ENCODE measurements around the gene PRR19.

Gene PRR19

GRCh38 chr19:42281827-42282762 is 19.8 kb upstream of the PRR19 start:
- peak; percentile 60 for DNase-seq (ENCODE audit: low read depth)
- TF ChIP-seq CTCF (IDR thresholded peaks at IDR 0.05; ENCODE audit: low read length, missing control alignments), result no peak

GRCh38 chr19:42282819-42283187 is 19.1 kb upstream of the PRR19 start:
- DNase-seq (ENCODE audit: low read depth), result no peak
- no peak for TF ChIP-seq CTCF (IDR thresholded peaks at IDR 0.05; ENCODE audit: low read length, missing control alignments)
- no peak overlapping the region for H3K4me3 ChIP-seq (replicated peaks; ENCODE audit: low read depth, low read length)

More at GRCh38 chr19:42281827-42282762, 19.8 kb upstream of the PRR19 start:
- peak overlapping the region; percentile 69 for H3K4me3 ChIP-seq (replicated peaks; ENCODE audit: low read depth, low read length)

- H3K4me3 ChIP-seq (replicated peaks; ENCODE audit: low read depth, low read length), result peak overlapping the region; percentile 43
- DNase-seq (ENCODE audit: low read depth), result peak; percentile 92
- TF ChIP-seq CTCF (IDR thresholded peaks at IDR 0.05; ENCODE audit: low read length, missing control alignments), result no peak
These were observed 18.5 kb upstream of the PRR19 start for GRCh38 chr19:42283188-42284065.

GRCh38 chr19:42284066-42284501 is 17.8 kb upstream of the PRR19 start:
- peak; percentile 81 for DNase-seq (ENCODE audit: low read depth)
- peak overlapping the region; percentile 34 for H3K4me3 ChIP-seq (replicated peaks; ENCODE audit: low read depth, low read length)
- no peak for TF ChIP-seq CTCF (IDR thresholded peaks at IDR 0.05; ENCODE audit: low read length, missing control alignments)

GRCh38 chr19:42284591-42285341 is 17.2 kb upstream of the PRR19 start:
- DNase-seq (ENCODE audit: low read depth), result no peak

More at GRCh38 chr19:42284591-42285341, 17.2 kb upstream of the PRR19 start:
- peak overlapping the region; percentile 76 for H3K4me3 ChIP-seq (replicated peaks; ENCODE audit: low read depth, low read length)
- TF ChIP-seq CTCF (IDR thresholded peaks at IDR 0.05; ENCODE audit: low read length, missing control alignments), result no peak
